Type B pancreatic cell (in vitro differentiated cells): Measurements from ENCODE around the gene ATP6V0A4. TPM values are rescaled to one million over a fixed set of nuclear protein-coding genes. Genes with fewer than 3 reads are reported as not detected.

Experiments
- DNase-seq: peaks from one replicate; pipeline ENCODE4 v3.0.0; 2021; ENCODE audit warnings: mixed read lengths; ENCODE audit not compliant: unreplicated experiment; ENCODE audit errors: extremely low spot score
- H3K27ac Mint-ChIP-seq: 2 replicates; pipeline ENCODE4 v1.8.0; 2021; ENCODE audit warnings: mild to moderate bottlenecking, mixed read lengths
- H3K27me3 Mint-ChIP-seq: 2 replicates; pipeline ENCODE4 v1.8.0; 2021; ENCODE audit warnings: mixed read lengths
- H3K36me3 Mint-ChIP-seq: 2 replicates; pipeline ENCODE4 v1.8.0; 2021; ENCODE audit warnings: mixed read lengths
- H3K4me1 Mint-ChIP-seq: one replicate; pipeline ENCODE4 v1.8.0; 2021; ENCODE audit warnings: mixed read lengths; ENCODE audit not compliant: unreplicated experiment
- H3K4me3 Mint-ChIP-seq: 2 replicates; pipeline ENCODE4 v1.8.0; 2021; ENCODE audit warnings: mild to moderate bottlenecking, mixed read lengths
- H3K9me3 Mint-ChIP-seq: 2 replicates; pipeline ENCODE4 v1.8.0; 2021; ENCODE audit warnings: mixed read lengths
- CTCF ChIP-seq: fragments of 200-600 bp; sonication (generic); conservative IDR thresholded peaks from 2 replicates; pipeline ENCODE4 v1.5.0; 2021; ENCODE audit warnings: antibody characterized with exemption, mild to moderate bottlenecking
- total RNA-seq: library from RNA; stranded (reverse); gene quantifications from 2 replicates; pipeline ENCODE4 v1.2.1, GENCODE V29; 2021; ENCODE audit warnings: low replicate concordance

The ATP6V0A4 gene
- total RNA-seq, 1 donor from 2014 or later: 0.89 TPM

GRCh38 chr7:138713191-138713590 lies 84.8 kb downstream of the ATP6V0A4 start:
- Mint-ChIP-seq H3K4me3 (no peak overlapping the region), H3K27ac (no peak overlapping the region), H3K4me1 (no peaks in the 10 kb centered on the region), H3K27me3 (no peaks in the 10 kb centered on the region), H3K36me3 (no peaks in the 10 kb centered on the region), H3K9me3 (no peaks in the 10 kb centered on the region)
- no peak for DNase-seq
- no peak for TF ChIP-seq CTCF

GRCh38 chr7:138712652-138713051 lies 85.3 kb downstream of the ATP6V0A4 start:
- Mint-ChIP-seq H3K27ac (no peak overlapping the region), H3K36me3 (no peaks in the 10 kb centered on the region), H3K9me3 (no peaks in the 10 kb centered on the region), H3K27me3 (no peaks in the 10 kb centered on the region), H3K4me1 (no peaks in the 10 kb centered on the region), H3K4me3 (no peak overlapping the region)
- no peak for TF ChIP-seq CTCF
- no peak for DNase-seq

- TF ChIP-seq CTCF: no peak
- H3K27ac Mint-ChIP-seq: no peak overlapping the region
Measured at GRCh38 chr7:138710536-138711385, 87.2 kb downstream of the ATP6V0A4 start.

GRCh38 chr7:138705167-138705566 lies 92.8 kb downstream of the ATP6V0A4 start:
- no peak for TF ChIP-seq CTCF
- no peak for DNase-seq
- H3K4me1 Mint-ChIP-seq: no peaks in the 10 kb centered on the region
- no peaks in the 10 kb centered on the region for H3K9me3 Mint-ChIP-seq
- H3K36me3 Mint-ChIP-seq: no peaks in the 10 kb centered on the region
- no peak overlapping the region for H3K4me3 Mint-ChIP-seq
- no peak overlapping the region for H3K27ac Mint-ChIP-seq
- no peaks in the 10 kb centered on the region for H3K27me3 Mint-ChIP-seq

More at GRCh38 chr7:138710536-138711385, 87.2 kb downstream of the ATP6V0A4 start:
- H3K36me3 Mint-ChIP-seq: no peaks in the 10 kb centered on the region
- H3K4me1 Mint-ChIP-seq: no peaks in the 10 kb centered on the region
- no peaks in the 10 kb centered on the region for H3K9me3 Mint-ChIP-seq
- H3K4me3 Mint-ChIP-seq: no peak overlapping the region
- DNase-seq: no peak
- no peaks in the 10 kb centered on the region for H3K27me3 Mint-ChIP-seq

- TF ChIP-seq CTCF: no peak
- Mint-ChIP-seq H3K27ac (no peak overlapping the region), H3K27me3 (no peaks in the 10 kb centered on the region), H3K9me3 (no peaks in the 10 kb centered on the region), H3K36me3 (no peaks in the 10 kb centered on the region), H3K4me1 (no peaks in the 10 kb centered on the region), H3K4me3 (no peak overlapping the region)
- no peak for DNase-seq
Measured at GRCh38 chr7:138701537-138701923, 96.5 kb downstream of the ATP6V0A4 start.
